IPS-NIHi11 (cell line): ENCODE data around the gene KANK3.
"Not testable (repeated sequence)": the region's sequence is repeated elsewhere in the genome, so short reads cannot be mapped to it uniquely, and the experiment has no call there.

Experiments
- DNase-seq: peaks from one replicate; pipeline ENCODE4 v3.0.0; 2012; ENCODE audit warnings: mixed read lengths, low spot score

Gene KANK3

DNA sequence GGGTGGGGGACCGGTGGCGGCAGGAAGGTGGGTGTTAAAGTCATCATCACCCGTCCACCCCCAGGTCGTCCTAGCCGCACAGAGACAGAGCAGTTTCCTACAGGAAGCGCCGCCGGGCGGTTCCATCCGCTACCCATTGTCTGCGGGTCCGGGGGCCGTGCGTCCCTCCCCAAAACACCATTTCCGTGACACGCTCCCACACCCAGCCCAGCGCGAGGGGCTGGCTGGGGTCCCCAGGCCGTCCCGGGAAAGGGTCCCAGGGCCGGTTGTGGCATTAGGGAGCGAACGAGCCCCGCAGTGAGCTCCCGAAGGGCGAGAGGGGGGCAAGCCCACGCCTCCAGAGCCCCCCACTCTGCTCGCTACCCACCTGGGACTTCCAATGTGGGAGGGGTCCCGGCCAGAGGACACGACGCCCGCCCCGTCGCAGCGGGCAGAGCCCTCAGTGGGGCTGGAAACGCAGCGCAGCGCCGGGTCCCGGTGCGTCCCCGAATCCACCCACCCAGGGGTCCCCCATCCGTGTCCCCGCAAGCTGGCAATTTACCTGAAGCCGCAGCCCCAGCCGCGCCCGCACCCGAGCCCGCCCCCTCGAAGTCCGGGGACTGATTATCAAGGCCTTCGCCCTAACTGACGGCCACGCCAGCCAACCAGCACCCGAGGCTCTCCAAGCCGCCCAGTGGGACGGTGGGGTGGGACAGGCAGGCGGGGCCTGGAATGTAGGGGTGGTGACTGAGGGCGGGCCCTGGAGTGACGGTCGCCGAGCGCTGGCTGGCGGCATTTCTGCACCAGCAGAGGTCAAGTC lies at the start of gene KANK3:
TSS of gene KANK3 (minus strand) at position 579 of the 799 bp plus-strand sequence. CDS start 5,434 bp downstream, outside the sequence.
- DNase-seq: peak; percentile 98

DNA sequence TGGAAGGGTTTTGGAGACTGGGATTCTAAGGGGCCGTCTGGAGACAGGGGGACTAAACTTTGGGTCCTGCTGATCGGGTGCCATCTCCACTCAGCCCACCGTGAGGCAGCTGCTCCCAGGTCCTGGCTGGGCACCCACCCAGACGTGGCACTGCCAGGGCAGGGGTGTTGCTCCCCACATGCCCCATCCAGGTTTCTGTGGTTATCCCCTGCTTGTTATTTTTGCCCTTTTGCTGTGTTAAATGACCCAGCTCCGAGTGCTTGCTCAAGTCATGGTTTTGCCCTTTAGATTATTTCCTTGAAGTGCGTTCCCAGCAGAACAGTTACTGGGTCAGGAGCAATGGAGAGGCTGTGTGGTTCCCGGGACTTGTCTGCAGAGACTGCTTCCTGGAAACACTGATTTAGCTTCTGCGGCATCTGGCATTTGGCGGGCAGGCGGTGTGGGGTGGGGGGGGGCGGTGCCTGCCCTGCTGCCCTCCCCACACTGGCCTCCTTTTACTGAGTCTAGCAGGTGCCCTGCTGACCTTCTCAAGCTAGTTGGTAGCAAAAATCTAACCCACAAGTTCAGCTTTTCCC lies 49.0 kb upstream of the KANK3 start:
- DNase-seq: no peak

DNA sequence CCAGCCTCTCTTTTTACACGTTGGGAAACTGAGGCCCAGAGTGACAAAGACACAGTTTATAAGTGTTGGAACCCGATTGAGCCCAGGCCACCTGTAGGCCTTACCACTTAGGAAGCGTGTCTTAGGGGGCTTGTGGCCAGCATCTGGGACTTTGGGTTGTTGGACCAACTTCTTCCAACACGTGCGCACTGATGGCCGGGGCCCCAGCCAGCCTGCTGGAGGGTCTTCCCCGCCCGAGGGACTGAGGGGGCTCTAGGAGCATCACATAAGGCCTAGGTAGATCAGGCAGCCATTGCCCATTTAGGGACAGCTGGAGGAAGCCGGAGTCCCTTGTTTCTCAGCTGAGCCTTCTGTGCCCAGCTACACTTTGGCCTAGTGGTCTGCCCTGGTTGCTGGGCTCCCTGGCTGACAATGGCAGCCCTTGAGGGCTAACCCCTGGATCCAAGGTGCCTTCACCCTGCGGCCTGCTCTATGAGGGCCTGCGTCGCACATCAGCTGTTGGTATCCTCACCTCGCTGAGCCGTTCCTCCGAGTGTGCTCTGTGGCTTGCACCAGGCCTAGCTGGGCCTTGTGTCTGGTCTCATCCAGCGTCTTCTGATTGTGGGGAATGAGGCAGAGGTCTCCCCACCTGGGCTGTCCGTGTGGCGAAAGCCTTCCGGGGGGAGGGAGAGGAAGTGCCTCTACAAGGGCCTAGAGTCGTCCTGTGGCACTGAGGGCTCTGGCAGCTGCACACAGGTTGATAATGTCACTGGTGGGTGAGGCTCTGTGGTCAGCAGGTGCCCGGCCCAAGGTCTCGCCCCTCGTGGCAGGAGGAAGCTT lies 48.3 kb upstream of the KANK3 start:
- no peak for DNase-seq

DNA sequence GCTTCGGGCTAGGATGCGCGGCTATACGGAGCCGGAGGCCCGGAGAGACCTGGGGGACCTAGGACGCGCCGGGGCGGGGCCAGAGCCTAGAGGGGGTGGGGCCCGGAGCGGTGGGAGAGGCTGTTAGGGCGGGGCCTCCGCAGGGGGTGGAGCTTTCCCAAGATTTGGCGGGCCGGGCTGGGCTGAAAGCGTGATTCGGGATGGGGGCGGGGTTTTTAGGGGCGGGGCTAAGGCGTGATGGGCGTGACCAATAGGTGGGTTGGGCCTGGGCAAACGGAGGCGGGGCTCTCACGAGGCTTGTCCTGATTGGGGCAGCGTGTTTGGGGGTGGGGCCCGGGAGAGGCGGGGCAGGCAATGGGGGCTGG lies 47.5 kb upstream of the KANK3 start:
- peak; percentile 92 for DNase-seq

DNA sequence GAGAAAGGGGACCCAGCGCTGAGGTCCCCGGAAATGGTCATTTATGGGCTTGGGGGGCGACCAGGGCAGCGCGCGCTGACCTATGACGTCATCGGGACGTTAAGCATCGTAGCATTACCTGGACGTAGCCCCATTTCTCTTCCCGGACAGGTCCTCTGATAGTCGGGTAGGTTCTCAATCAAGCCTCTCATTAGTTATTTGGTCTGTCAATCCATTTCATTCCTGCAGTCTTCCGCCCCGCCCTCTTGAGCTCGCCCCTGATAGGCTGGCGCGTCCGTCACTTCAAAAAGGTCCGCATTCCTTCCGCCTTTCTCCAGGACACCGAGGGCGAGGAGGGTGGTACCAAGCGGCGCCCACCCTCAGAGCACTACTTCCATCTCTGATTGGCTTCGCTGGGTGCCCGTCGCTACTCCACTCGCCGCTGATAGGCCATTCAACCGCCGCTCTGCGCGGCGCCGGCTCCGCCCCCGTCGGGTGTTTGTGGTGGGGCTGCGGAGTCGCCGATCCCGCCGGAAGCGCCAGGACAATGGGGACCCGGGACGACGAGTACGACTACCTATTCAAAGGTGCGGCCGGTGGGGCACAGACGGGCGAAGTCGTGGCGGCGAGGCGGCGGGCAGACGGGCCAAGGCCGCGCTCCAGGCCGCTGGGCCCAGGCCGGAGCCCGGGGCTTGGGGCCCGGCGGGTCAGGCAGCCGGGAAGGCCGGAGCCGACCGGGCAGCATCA lies 47.0 kb upstream of the KANK3 start, which contains the start of gene RAB11B:
TSS of gene RAB11B (plus strand) at position 470 of the 726 bp plus-strand sequence. CDS start at position 527, 57 bp downstream.
- peak; percentile 97 for DNase-seq

DNA sequence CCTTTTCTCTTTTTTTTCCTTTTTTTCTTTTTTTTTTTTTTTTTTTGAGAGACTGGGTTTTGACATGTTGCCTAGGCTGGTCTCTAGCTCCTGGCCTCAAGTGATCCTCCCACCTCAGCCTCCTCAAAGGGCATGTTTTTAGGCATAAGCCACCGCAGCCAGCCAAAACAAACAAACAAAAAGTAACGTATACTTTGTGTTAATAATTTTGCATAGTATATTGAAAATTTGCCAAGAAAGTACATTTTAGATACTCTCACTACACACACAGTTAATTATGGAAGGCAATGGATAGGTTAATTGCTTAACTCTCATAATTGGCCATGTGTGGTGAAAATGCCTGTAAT lies 45.5 kb upstream of the KANK3 start:
- DNase-seq: no peak

DNA sequence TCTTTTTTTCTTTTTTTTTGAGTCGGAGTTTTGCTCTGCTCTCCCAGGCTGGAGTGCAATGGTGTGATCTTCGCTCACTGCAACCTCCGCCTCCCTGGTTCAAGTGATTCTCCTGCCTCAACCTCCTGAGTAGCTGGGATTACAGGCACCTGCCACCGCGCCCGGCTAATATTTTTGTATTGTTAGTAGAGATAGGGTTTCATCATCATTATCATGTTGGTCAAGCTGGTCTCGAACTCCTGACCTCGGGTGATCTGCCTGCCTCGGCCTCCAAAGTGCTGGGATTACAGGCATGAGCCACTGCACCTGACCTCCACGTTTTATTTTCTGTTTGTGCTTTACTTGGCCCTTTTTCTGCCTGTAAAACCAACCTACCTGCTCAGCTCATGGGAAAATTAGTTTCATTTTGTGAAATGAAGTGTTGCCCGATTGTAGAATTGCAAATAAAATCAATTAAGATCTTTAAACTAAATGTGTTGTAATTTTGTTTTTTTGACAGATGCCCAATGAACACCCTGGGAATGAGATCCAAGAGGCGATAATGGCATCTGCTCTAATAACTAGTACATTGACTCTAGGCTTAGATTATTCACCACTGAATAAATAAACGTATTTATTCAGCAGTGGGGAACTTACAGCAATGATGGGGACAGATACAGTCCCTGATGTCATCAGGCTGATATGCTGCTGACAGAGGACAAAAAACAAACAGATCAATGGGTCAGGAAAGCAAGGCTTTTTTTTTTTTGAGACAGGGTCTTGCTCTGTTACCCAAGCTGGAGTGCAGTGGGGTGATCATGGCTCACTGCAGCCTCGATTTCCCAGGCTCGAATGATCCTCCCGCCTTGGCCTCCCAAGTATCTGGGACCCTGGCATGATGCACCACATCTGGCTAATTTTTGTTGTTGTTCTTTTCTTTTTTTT lies 44.9 kb upstream of the KANK3 start:
- DNase-seq: no peak

DNA sequence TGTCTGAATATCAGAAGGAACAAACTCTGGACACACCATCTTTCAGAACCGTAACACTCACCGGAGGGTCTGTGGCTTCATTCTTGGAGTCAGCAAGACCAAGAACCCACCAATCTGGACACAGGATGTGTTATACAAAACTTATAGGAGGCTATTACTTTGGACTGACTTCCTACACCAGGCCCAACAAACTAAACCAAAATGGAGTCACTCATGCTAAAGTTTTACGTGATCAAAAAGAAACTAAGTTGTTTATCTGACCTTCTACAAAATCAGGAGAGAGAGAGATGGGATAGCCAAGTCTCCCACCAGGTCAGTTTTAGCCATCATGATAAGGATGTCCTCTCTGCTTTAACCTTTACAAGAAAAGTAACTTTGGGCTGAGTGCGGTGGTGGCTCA lies 43.9 kb upstream of the KANK3 start:
- no peak for DNase-seq

DNA sequence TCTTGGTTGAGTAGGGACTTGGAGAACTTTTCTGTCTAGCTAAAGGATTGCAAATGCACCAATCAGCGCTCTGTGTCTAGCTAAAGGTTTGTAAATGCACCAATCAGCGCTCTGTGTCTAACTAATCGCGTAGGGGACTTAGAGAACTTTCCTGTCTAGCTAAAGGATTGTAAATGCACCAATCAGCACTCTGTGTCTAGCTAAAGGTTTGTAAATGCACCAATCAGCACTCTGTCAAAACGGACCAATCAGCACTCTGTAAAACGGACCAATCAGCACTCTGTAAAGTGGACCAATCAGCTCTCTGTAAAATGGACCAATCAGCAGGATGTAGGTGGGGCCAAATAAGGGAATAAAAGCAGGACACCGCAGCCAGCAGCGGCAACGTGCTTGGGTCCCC lies 43.4 kb upstream of the KANK3 start:
- not testable (repeated sequence) for DNase-seq

DNA sequence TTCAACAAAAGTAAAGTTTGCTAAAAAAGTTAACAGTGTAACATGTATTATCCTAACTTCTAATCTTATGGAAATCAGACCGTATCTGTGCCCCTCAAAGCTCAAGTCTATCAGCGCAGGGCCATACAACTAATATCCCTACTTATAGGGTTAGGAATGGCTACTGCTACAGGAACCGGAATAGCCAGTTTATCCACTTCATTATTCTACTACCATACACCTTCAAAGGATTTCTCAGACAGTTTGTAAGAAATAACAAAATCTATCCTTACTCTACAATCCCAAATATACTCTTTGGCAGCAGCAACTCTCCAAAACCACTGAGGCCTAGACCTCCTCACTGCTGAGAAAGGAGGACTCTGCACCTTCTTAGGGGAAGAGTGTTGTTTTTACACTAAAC lies 42.5 kb upstream of the KANK3 start:
- DNase-seq: not testable (repeated sequence)

DNA sequence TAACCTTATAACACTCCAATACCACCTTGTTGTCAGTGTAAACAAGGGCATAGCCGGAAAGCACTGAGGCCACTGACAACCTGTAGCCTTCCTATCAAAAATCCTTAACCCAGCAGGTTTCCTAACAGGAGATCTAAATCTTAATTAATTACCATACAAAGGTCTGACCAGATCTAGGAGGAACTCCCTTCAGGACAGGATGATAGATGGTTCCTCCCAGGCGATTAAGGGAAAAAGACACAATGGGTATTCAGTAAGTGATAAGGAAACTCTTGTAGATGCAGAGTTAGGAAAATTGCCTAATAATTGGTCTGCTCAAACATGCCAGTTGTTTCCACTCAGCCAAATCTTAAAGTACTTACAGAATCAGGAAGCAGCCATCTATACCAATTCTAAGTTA lies 42.0 kb upstream of the KANK3 start:
- DNase-seq: not testable (repeated sequence)

DNA sequence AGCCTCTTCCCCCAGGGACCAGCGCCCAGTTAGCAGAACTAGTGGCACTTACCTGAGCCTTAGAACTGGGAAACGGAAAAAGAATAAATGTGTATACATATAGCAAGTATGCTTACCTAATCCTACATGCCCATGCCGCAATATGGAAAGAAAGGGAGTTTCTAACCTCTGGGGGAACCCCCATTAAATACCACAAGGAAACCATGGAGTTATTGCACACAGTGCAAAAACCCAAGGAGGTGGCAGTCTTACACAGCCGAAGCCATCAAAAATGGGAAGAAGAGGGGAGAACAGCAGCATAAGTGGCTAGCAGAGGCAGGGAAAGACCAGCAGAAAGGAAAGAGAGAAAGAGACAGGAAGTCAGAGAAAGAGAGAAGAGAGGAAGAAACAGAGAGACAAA lies 41.5 kb upstream of the KANK3 start:
- DNase-seq: not testable (repeated sequence)

DNA sequence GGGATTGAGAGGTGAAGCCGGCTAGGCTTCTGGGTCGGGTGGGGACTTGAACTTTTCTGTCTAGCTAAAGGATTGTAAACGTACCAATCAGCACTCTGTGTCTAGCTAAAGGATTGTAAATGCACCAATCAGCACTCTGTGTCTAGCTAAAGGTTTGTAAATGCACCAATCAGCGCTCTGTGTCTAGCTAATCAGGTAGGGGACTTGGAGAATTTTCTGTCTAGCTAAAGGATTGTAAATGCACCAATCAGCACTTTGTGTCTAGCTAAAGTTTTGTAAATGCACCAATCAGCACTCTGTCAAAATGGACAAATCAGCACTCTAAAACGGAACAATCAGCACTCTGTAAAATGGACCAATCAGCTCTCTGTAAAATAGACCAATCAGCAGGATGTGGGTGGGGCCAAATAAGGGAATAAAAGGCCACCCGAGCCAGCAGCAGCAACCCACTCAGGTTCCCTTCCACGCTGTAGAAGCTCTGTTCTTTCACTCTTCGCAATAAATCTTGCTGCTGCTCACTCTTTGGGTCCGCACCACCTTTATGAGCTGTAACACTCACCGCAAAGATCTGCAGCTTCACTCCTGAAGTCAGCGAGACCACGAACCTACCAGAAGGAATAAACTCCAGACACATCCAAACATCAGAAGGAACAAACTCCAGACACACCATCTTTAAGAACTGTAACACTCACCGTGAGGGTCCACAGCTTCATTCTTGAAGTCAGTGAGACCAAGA lies 36.3 kb upstream of the KANK3 start:
- not testable (repeated sequence) for DNase-seq

DNA sequence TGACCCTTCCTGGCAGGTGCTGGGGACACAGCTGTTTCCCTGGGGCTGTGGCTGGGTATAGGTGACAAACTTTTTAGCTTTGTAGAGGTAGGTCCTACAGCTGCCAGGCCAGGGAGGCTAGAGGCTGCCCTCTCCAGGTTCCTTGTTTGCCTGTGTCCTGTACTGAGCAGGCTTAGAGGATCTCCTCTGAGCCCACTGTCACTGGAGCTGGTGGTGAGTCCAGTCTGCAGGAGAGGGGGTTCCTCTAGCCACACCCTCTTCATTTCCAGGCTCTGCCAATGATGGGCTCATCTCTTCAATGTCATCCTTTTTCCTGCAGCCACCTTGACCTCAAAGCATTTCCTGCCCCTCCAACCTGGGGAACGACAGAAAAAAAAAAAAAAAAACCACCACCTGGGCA lies 34.5 kb upstream of the KANK3 start:
- peak; percentile 1 for DNase-seq

DNA sequence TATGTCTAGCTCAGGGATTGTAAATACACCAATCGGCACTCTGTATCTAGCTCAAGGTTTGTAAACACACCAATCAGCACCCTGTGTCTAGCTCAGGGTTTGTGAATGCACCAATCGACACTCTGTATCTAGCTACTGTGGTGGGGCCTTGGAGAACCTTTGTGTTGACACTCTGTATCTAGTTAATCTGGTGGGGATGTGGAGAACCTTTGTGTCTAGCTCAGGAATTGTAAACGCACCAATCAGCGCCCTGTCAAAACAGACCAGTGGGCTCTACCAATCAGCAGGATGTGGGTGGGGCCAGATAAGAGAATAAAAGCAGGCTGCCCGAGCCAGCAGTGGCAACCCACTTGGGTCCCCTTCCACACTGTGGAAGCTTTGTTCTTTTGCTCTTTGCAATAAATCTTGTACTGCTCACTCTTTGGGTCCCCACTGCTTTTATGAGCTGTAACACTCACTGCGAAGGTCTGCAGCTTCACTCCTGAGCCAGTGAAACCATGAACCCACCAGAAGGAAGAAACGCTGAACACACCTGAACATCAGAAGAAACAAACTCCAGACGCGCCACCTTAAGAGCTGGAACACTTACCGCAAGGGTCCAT lies 33.4 kb upstream of the KANK3 start:
- not testable (repeated sequence) for DNase-seq

DNA sequence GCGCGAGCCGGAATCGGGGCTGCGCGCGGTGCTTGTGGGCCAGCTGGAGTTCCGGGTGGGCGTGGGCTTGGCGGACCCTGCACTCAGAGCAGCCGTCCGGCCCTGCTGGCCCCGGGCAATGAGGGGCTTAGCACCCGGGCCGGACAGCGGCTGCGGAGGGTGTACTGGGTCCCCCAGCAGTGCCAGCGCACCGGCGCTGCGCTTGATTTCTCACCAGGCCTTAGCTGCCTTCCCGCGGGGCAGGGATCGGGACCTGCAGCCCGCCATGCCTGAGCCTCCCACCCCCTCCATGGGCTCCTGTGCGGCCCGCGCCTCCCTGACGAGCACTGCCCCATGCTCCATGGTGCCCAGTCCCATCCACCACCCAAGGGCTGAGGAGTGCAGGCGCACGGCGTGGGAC lies 32.7 kb upstream of the KANK3 start:
- DNase-seq: not testable (repeated sequence)

DNA sequence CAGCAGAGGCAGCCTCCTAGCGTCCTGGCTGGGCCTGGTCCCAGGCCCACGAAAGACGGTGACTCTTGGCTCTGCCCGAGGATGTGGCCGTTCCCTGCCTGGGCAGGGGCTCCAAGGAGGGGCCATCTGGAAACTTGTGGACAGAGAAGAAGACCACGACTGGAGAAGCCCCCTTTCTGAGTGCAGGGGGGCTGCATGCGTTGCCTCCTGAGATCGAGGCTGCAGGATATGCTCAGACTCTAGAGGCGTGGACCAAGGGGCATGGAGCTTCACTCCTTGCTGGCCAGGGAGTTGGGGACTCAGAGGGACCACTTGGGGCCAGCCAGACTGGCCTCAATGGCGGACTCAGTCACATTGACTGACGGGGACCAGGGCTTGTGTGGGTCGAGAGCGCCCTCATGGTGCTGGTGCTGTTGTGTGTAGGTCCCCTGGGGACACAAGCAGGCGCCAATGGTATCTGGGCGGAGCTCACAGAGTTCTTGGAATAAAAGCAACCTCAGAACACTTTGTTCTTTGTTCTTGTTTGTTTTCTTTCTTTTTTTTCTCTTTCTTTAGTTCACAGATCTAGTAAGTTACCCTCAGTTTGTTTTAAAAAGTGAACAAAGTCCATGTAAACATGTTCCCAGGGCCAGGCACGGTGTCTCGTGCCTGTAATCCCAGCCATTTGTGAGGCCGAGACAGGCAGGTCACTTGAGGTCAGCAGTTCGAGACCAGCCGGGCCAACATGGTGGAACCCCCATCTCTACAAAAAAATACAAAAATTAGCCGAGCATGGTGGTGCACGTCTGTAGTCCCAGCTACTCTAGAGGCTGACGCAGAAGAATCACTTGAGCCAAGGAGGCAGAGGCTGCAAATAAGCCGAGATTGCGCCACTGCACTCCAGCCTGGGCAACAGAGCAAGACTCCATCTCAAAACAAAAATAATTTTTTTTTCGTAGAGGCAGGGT lies 31.1 kb upstream of the KANK3 start:
- DNase-seq: no peak

DNA sequence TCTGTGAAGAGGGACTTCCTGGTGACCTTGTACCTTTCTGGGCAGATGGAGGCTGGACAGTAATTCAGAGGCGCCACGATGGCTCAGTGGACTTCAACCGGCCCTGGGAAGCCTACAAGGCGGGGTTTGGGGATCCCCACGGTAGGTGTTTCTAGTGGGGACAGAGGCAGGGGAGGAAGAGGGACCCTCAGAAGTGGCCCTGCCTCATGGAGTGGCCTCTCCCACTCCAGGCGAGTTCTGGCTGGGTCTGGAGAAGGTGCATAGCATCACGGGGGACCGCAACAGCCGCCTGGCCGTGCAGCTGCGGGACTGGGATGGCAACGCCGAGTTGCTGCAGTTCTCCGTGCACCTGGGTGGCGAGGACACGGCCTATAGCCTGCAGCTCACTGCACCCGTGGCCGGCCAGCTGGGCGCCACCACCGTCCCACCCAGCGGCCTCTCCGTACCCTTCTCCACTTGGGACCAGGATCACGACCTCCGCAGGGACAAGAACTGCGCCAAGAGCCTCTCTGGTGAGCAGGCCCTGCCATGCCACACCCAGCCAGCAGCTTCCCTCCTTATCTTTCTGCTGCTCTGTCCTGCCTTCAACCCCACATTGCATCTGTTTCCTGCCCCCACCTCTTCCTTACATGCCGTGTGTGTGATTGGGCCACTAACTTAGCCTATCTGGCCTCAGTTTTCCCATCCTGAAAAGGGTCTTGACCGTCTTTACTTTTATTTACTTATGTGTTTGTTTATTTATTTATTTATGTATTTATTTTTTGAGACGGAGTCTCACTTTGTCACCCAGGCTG lies 28.1 kb upstream of the KANK3 start:
- DNase-seq: no peak
